H9 (cell line): ENCODE measurements around the gene FBLL1. TPM values are rescaled to one million over a fixed set of nuclear protein-coding genes. Genes with fewer than 3 reads are reported as not detected.

ENCODE experiments used
- DNase-seq: peaks from one replicate; pipeline ENCODE4 v3.0.0-alpha.2; 2017
- H2AFZ ChIP-seq: one replicate; pipeline ENCODE4 v1.6.1; 2013; ENCODE audit warnings: mild to moderate bottlenecking, low read length, control low read depth, moderate library complexity
- H2AK5ac ChIP-seq: 2 replicates; pipeline ENCODE4 v1.6.1; 2013; ENCODE audit warnings: low read length, control low read depth, mixed read lengths; ENCODE audit not compliant: insufficient read length
- H2BK120ac ChIP-seq: one replicate; pipeline ENCODE4 v1.6.1; 2013; ENCODE audit warnings: low read depth, mild to moderate bottlenecking, low read length, control low read depth, inconsistent platforms; ENCODE audit not compliant: poor library complexity, severe bottlenecking
- H2BK12ac ChIP-seq: 2 replicates; pipeline ENCODE4 v1.6.1; 2013; ENCODE audit warnings: low read length, control low read depth, mixed read lengths, low read depth; ENCODE audit not compliant: insufficient read length
- H2BK15ac ChIP-seq: 2 replicates; pipeline ENCODE4 v1.6.1; 2013; ENCODE audit warnings: low read depth, low read length, control low read depth
- H2BK20ac ChIP-seq: one replicate; pipeline ENCODE4 v1.6.1; 2013; ENCODE audit warnings: low read depth, mild to moderate bottlenecking, low read length, control low read depth, inconsistent platforms; ENCODE audit not compliant: poor library complexity, severe bottlenecking
- H2BK5ac ChIP-seq: 2 replicates; pipeline ENCODE4 v1.6.1; 2013; ENCODE audit warnings: low read length, control low read depth, mixed read lengths; ENCODE audit not compliant: insufficient read length
- H3K14ac ChIP-seq: 2 replicates; pipeline ENCODE4 v1.6.1; 2013; ENCODE audit warnings: low read length, control low read depth; ENCODE audit not compliant: insufficient read depth
- H3K18ac ChIP-seq: 2 replicates; pipeline ENCODE4 v1.6.1; 2013; ENCODE audit warnings: low read depth, mild to moderate bottlenecking, mixed read lengths, low read length, control low read depth; ENCODE audit not compliant: insufficient read length
- H3K23ac ChIP-seq: 2 replicates; pipeline ENCODE4 v1.6.1; 2013; ENCODE audit warnings: low read length, control low read depth, mixed read lengths, low read depth; ENCODE audit not compliant: insufficient read length
- H3K23me2 ChIP-seq: 2 replicates; pipeline ENCODE4 v1.6.1; 2013; ENCODE audit warnings: low read depth, mild to moderate bottlenecking, mixed read lengths, low read length, control low read depth; ENCODE audit not compliant: insufficient read length, poor library complexity, severe bottlenecking
- H3K27ac ChIP-seq: 2 replicates; pipeline ENCODE4 v1.5.1; 2013; ENCODE audit warnings: low read length, control low read depth, mixed read lengths, low read depth; ENCODE audit not compliant: insufficient read length
- H3K27me3 ChIP-seq: 2 replicates; pipeline ENCODE4 v1.6.1; 2013; ENCODE audit warnings: low read length, control low read depth, inconsistent platforms; ENCODE audit not compliant: insufficient read depth
- H3K4ac ChIP-seq: 2 replicates; pipeline ENCODE4 v1.6.1; 2013; ENCODE audit warnings: low read depth, mild to moderate bottlenecking, control low read depth, inconsistent platforms, low read length, moderate library complexity
- H3K4me1 ChIP-seq: 2 replicates; pipeline ENCODE4 v1.6.1; 2013; ENCODE audit warnings: low read length, control low read depth, inconsistent platforms; ENCODE audit not compliant: insufficient read depth
- H3K4me2 ChIP-seq: 2 replicates; pipeline ENCODE4 v1.6.1; 2013; ENCODE audit warnings: low read length, control low read depth, mixed read lengths; ENCODE audit not compliant: insufficient read length, insufficient read depth
- H3K56ac ChIP-seq: 2 replicates; pipeline ENCODE4 v1.6.1; 2013; ENCODE audit warnings: low read depth, mild to moderate bottlenecking, mixed read lengths, low read length, control low read depth; ENCODE audit not compliant: insufficient read length
- H3K79me1 ChIP-seq: 2 replicates; pipeline ENCODE4 v1.6.1; 2013; ENCODE audit warnings: low read depth, mild to moderate bottlenecking, moderate library complexity, low read length, control low read depth, inconsistent platforms; ENCODE audit not compliant: insufficient read depth, poor library complexity, severe bottlenecking
- H3K79me2 ChIP-seq: 2 replicates; pipeline ENCODE4 v1.6.1; 2013; ENCODE audit warnings: low read length, control low read depth, inconsistent platforms; ENCODE audit not compliant: insufficient read depth
- H3K9ac ChIP-seq: 2 replicates; pipeline ENCODE4 v1.6.1; 2013; ENCODE audit warnings: low read length, control low read depth, mixed read lengths; ENCODE audit not compliant: insufficient read length; ENCODE audit errors: extremely low read depth
- H3K9me3 ChIP-seq: one replicate; pipeline ENCODE4 v1.6.1; 2013; ENCODE audit warnings: low read depth, low read length, inconsistent platforms; ENCODE audit not compliant: control insufficient read depth
- H3T11ph ChIP-seq: one replicate; pipeline ENCODE4 v1.6.1; 2013; ENCODE audit warnings: mild to moderate bottlenecking, low read length, control low read depth, inconsistent platforms
- H4K20me1 ChIP-seq: one replicate; pipeline ENCODE4 v1.6.1; 2013; ENCODE audit not compliant: control insufficient read depth, insufficient read length, insufficient read depth
- H4K5ac ChIP-seq: 2 replicates; pipeline ENCODE4 v1.6.1; 2013; ENCODE audit warnings: low read depth, mild to moderate bottlenecking, mixed read lengths, low read length, control low read depth; ENCODE audit not compliant: insufficient read length
- H4K8ac ChIP-seq: replicated peaks from 2 replicates; pipeline ENCODE4 v1.6.1; 2013; ENCODE audit warnings: low read length, control low read depth, mixed read lengths, low read depth; ENCODE audit not compliant: insufficient read length
- H4K91ac ChIP-seq: 2 replicates; pipeline ENCODE4 v1.6.1; 2013; ENCODE audit warnings: low read depth, mild to moderate bottlenecking, moderate library complexity, mixed read lengths, low read length, control low read depth; ENCODE audit not compliant: insufficient read length
- H3K27ac Mint-ChIP-seq, 3 experiments: 2 replicates in 2 of 3; 3 replicates in 1 of 3; pipeline ENCODE4 v1.8.0; 2020 to 2021; ENCODE audit warnings: mixed read lengths in 3 of 3, mild to moderate bottlenecking in 1 of 3, moderate library complexity in 1 of 3
- H3K27me3 Mint-ChIP-seq: 2 replicates; pipeline ENCODE4 v1.8.0; 2021; ENCODE audit warnings: low read depth, mild to moderate bottlenecking, moderate library complexity, mixed read lengths
- H3K36me3 Mint-ChIP-seq, 3 experiments: 2 replicates in 2 of 3; 3 replicates in 1 of 3; pipeline ENCODE4 v1.8.0; 2020 to 2021; ENCODE audit warnings: low read depth in 3 of 3, mixed read lengths in 3 of 3; ENCODE audit not compliant: insufficient read depth in 1 of 3
- H3K4me1 Mint-ChIP-seq, 2 experiments: 2 replicates each; pipeline ENCODE4 v1.8.0; 2020; ENCODE audit warnings: mixed read lengths in 2 of 2
- H3K4me3 Mint-ChIP-seq, 2 experiments: 2 replicates in 1 of 2; 3 replicates in 1 of 2; pipeline ENCODE4 v1.8.0; 2020 to 2021; ENCODE audit warnings: mild to moderate bottlenecking in 2 of 2, mixed read lengths in 2 of 2, moderate library complexity in 1 of 2
- H3K9me3 Mint-ChIP-seq, 2 experiments: 2 replicates in 1 of 2; 3 replicates in 1 of 2; pipeline ENCODE4 v1.8.0; 2020; ENCODE audit warnings: mild to moderate bottlenecking in 2 of 2, mixed read lengths in 2 of 2, moderate library complexity in 1 of 2
- WGBS: extraction: QIAGEN DNeasy Blood & Tissue Kit; methylation state at CpG from one replicate; pipeline ENCODE4 v1.1.7; 2013; ENCODE audit warnings: missing lambda C conversion rate, low lambda C conversion rate, mixed read lengths; ENCODE audit not compliant: insufficient read length; ENCODE audit errors: extremely low coverage; 5-methylcytosine and 5-hydroxymethylcytosine counted together
- total RNA-seq: library from RNA; stranded (reverse); gene quantifications from 2 replicates; pipeline ENCODE4 v1.2.1, GENCODE V29; 2021
- TF ChIP-seq, protein P1 (sequence below): fragments of 200-600 bp; sonication (generic); conservative IDR thresholded peaks from 3 replicates; pipeline ENCODE4 v1.8.0; 2021; ENCODE audit warnings: antibody characterized with exemption, mild to moderate bottlenecking

The FBLL1 gene
- total RNA-seq, 1 experiment from 2014 or later: 3.6 TPM

DNA sequence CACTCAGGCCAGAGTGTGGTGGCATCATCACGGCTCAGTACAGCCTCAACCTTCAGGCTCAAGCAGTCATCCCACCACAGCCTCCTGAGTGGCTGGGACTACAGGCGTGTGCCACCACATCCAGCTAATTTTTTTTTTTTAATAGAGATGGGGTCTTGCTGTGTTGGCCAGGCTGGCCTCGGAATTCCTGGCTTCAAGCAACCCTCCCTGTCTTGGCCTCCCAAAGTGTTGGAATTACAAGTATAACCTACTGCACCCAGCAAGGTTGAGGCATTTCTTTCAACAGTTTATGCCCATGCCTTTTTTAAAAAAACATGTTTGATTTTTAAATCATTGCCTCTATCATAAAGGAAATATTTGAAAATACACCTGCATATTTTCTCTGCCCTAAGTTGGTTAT lies 40.0 kb upstream of the FBLL1 start:
- H3K9me3 Mint-ChIP-seq: no peaks in the 10 kb centered on the region
- Histone ChIP-seq H3K4ac (no peak overlapping the region), H3T11ph (no peak overlapping the region), H2BK120ac (no peak overlapping the region), H2BK15ac (no peak overlapping the region), H2AFZ (no peak overlapping the region), H4K20me1 (no peaks in the 10 kb centered on the region), H3K79me1 (peaks cover 3% of the 10 kb centered on the region), H3K4me2 (no peak overlapping the region), H3K23ac (no peak overlapping the region), H4K5ac (no peak overlapping the region), H2BK5ac (no peak overlapping the region), H3K56ac (no peak overlapping the region), H2BK20ac (no peak overlapping the region), H3K27me3 (no peaks in the 10 kb centered on the region), H3K9ac (no peak overlapping the region), H2BK12ac (no peak overlapping the region), H3K4me1 (0 out of 2 replicates have a peak, but pooled peaks cover 2% of the 10 kb centered on the region), H3K23me2 (no peaks in the 10 kb centered on the region), H3K27ac (no peak overlapping the region), H3K9me3 (no peaks in the 10 kb centered on the region), H3K18ac (no peak overlapping the region), H2AK5ac (no peak overlapping the region), H3K79me2 (no peaks in the 10 kb centered on the region), H4K91ac (no peak overlapping the region), H4K8ac (no peak overlapping the region), H3K14ac (no peak overlapping the region)
- peaks cover 33 to 58% (median 55%) of the 10 kb centered on the region in 3 experiments for H3K36me3 Mint-ChIP-seq
- WGBS: no CpG with 5 or more reads among the region's 3 CpGs
- H3K4me1 Mint-ChIP-seq: peaks cover 8 to 12% of the 10 kb centered on the region in 2 experiments
- H3K27me3 Mint-ChIP-seq: no peaks in the 10 kb centered on the region; the same call in 1 of the 2 replicates
- no peak overlapping the region for H3K27ac Mint-ChIP-seq
- no peak overlapping the region for H3K4me3 Mint-ChIP-seq
- DNase-seq: no peak
- TF ChIP-seq, protein P1, sequence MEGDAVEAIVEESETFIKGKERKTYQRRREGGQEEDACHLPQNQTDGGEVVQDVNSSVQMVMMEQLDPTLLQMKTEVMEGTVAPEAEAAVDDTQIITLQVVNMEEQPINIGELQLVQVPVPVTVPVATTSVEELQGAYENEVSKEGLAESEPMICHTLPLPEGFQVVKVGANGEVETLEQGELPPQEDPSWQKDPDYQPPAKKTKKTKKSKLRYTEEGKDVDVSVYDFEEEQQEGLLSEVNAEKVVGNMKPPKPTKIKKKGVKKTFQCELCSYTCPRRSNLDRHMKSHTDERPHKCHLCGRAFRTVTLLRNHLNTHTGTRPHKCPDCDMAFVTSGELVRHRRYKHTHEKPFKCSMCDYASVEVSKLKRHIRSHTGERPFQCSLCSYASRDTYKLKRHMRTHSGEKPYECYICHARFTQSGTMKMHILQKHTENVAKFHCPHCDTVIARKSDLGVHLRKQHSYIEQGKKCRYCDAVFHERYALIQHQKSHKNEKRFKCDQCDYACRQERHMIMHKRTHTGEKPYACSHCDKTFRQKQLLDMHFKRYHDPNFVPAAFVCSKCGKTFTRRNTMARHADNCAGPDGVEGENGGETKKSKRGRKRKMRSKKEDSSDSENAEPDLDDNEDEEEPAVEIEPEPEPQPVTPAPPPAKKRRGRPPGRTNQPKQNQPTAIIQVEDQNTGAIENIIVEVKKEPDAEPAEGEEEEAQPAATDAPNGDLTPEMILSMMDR: no peak
